HEK293 (cell line): Measurements from ENCODE around the gene RNASE8.

Source experiments
- ZNF138 ChIP-seq: fragments of 450-650 bp; formaldehyde crosslinking; IDR thresholded peaks from 2 replicates; pipeline ENCODE4 v1.5.1; 2016; ENCODE audit warnings: missing biosample characterization, missing genetic modification characterization, borderline replicate concordance
- TF ChIP-seq, protein P1 (sequence below): fragments of 450-650 bp; formaldehyde crosslinking; IDR thresholded peaks from 2 replicates; pipeline ENCODE4 v1.5.1; 2017; ENCODE audit warnings: missing biosample characterization, missing genetic modification characterization
- TF ChIP-seq, protein P2 (sequence below): fragments of 450-650 bp; formaldehyde crosslinking; IDR thresholded peaks from 2 replicates; pipeline ENCODE4 v1.5.1; 2016; ENCODE audit warnings: missing biosample characterization, missing genetic modification characterization

DNA sequence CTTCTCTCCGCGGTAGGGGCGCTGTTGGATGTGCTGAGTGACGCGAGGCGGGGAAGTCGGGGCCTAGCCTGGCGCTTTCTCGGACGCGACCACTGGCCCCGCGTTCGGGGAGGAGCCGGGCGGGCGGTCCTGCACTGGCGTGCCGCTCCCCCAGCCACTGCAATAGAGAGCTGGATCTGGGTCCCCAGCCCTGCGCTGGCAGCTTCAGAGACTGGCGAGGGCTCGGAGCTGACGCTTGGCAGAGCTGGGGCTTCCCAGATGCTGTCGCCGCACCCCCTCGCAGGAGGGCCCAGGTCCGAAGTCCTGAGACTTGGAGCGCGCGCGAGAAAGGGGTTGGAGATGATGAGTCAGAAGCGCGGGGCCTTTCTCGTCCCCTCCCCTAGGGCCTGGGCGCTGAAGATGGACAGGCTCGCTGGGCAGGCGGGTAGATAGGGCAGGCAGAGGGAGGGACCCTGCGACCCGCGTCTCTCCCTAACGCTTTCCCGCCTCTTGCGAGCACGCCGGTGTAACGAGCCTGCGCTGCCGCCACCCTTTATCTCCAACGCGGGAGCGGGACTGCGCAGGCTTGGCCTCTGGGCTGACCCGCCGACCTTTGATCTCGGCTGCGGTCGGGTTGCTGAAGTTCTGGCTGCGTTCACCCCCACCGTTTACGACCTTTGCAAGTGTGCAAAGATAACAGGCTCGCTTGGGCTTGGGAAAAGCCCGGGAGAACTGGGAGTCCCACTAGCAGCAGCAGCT lies 46.3 kb downstream of the RNASE8 start:
- TF ChIP-seq, protein P1, sequence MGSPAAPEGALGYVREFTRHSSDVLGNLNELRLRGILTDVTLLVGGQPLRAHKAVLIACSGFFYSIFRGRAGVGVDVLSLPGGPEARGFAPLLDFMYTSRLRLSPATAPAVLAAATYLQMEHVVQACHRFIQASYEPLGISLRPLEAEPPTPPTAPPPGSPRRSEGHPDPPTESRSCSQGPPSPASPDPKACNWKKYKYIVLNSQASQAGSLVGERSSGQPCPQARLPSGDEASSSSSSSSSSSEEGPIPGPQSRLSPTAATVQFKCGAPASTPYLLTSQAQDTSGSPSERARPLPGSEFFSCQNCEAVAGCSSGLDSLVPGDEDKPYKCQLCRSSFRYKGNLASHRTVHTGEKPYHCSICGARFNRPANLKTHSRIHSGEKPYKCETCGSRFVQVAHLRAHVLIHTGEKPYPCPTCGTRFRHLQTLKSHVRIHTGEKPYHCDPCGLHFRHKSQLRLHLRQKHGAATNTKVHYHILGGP (tag by site-specific recombination) = no peak
- no peak for TF ChIP-seq ZNF138
- TF ChIP-seq, protein P2, sequence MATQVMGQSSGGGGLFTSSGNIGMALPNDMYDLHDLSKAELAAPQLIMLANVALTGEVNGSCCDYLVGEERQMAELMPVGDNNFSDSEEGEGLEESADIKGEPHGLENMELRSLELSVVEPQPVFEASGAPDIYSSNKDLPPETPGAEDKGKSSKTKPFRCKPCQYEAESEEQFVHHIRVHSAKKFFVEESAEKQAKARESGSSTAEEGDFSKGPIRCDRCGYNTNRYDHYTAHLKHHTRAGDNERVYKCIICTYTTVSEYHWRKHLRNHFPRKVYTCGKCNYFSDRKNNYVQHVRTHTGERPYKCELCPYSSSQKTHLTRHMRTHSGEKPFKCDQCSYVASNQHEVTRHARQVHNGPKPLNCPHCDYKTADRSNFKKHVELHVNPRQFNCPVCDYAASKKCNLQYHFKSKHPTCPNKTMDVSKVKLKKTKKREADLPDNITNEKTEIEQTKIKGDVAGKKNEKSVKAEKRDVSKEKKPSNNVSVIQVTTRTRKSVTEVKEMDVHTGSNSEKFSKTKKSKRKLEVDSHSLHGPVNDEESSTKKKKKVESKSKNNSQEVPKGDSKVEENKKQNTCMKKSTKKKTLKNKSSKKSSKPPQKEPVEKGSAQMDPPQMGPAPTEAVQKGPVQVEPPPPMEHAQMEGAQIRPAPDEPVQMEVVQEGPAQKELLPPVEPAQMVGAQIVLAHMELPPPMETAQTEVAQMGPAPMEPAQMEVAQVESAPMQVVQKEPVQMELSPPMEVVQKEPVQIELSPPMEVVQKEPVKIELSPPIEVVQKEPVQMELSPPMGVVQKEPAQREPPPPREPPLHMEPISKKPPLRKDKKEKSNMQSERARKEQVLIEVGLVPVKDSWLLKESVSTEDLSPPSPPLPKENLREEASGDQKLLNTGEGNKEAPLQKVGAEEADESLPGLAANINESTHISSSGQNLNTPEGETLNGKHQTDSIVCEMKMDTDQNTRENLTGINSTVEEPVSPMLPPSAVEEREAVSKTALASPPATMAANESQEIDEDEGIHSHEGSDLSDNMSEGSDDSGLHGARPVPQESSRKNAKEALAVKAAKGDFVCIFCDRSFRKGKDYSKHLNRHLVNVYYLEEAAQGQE (tag by site-specific recombination) = peak; percentile 45; the same call in 1 of the 2 replicates
